ENCODE measurements around the gene GIGYF2. TPM values are rescaled to one million over a fixed set of nuclear protein-coding genes. Genes with fewer than 3 reads are reported as not detected.

The GIGYF2 gene
- total RNA-seq, 1 experiment from 2014 or later = 55.3 TPM

DNA sequence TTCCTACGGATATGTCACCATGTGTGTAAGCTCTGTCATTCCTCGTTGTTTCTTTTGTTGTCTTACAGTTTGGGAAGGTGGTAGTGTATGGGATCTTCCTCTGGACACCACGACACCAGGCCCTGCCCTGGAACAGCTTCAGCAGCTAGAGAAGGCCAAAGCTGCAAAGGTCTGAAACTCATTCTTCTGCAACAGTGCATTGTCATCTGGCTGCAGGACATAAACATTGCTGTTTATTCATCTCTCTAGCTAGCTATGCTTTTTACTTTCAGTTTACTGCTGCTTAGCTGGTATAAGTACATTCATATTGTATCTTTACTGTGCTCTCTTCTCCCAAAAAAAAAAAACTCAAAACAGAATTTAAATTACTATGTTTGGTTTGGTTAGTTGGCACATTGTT, 118.4 kb downstream of the GIGYF2 start:
- Histone ChIP-seq H3K56ac (ENCODE audit: insufficient read length, low read depth, low read length) (no peak overlapping the region), H3K23ac (ENCODE audit: insufficient read length, low read depth, low read length) (no peak overlapping the region), H2AK5ac (ENCODE audit: insufficient read length, low read length) (no peak overlapping the region), H3K79me1 (ENCODE audit: insufficient read depth, low read depth, low read length, poor library complexity, severe bottlenecking) (no peaks in the 10 kb centered on the region), H3K14ac (ENCODE audit: insufficient read depth, low read length) (no peak overlapping the region), H4K20me1 (ENCODE audit: control insufficient read depth, insufficient read depth, insufficient read length) (no peaks in the 10 kb centered on the region), H2AFZ (ENCODE audit: low read length) (no peak overlapping the region), H2BK120ac (ENCODE audit: low read depth, low read length, poor library complexity, severe bottlenecking) (no peak overlapping the region), H3K9me3 (ENCODE audit: control insufficient read depth, low read depth, low read length) (no peaks in the 10 kb centered on the region), H3T11ph (ENCODE audit: low read length) (no peak overlapping the region), H3K23me2 (ENCODE audit: insufficient read length, low read depth, low read length, poor library complexity, severe bottlenecking) (no peaks in the 10 kb centered on the region), H3K27me3 (ENCODE audit: insufficient read depth, low read length) (no peaks in the 10 kb centered on the region), H3K18ac (ENCODE audit: insufficient read length, low read depth, low read length) (no peak overlapping the region), H2BK20ac (ENCODE audit: low read depth, low read length, poor library complexity, severe bottlenecking) (no peak overlapping the region), H3K9ac (ENCODE audit: extremely low read depth, insufficient read length, low read length) (no peak overlapping the region), H3K79me2 (ENCODE audit: insufficient read depth, low read length) (no peaks in the 10 kb centered on the region), H4K5ac (ENCODE audit: insufficient read length, low read depth, low read length) (no peak overlapping the region), H2BK15ac (ENCODE audit: low read depth, low read length) (no peak overlapping the region), H2BK12ac (ENCODE audit: insufficient read length, low read depth, low read length) (no peak overlapping the region), H4K8ac (replicated peaks; ENCODE audit: insufficient read length, low read depth, low read length) (no peak overlapping the region), H4K91ac (ENCODE audit: insufficient read length, low read depth, low read length) (no peak overlapping the region), H3K4me2 (ENCODE audit: insufficient read depth, insufficient read length, low read length) (no peak overlapping the region), H3K27ac (ENCODE audit: insufficient read length, low read depth, low read length) (no peak overlapping the region), H3K4ac (ENCODE audit: low read depth, low read length) (no peak overlapping the region), H3K4me1 (ENCODE audit: insufficient read depth, low read length) (no peaks in the 10 kb centered on the region), H2BK5ac (ENCODE audit: insufficient read length, low read length) (no peak overlapping the region)
- Mint-ChIP-seq H3K27ac (no peak overlapping the region; a peak in 1 of 7 replicates), H3K36me3 (ENCODE audit: insufficient read depth in 1 of 3, low read depth in 3 of 3) (peaks cover 19 to 77% (median 73%) of the 10 kb centered on the region in 3 experiments; a peak in 6 of 7 replicates), H3K4me1 (peaks cover 12 to 18% of the 10 kb centered on the region in 2 experiments; a peak in 3 of 4 replicates), H3K9me3 (no peaks in the 10 kb centered on the region), H3K27me3 (ENCODE audit: low read depth) (no peaks in the 10 kb centered on the region; the same call in 1 of the 2 replicates), H3K4me3 (no peak overlapping the region)
- no CpG with 5 or more reads among the region's 3 CpGs for WGBS (ENCODE audit: extremely low coverage, insufficient read length, low lambda C conversion rate)
- TF ChIP-seq, protein P1, sequence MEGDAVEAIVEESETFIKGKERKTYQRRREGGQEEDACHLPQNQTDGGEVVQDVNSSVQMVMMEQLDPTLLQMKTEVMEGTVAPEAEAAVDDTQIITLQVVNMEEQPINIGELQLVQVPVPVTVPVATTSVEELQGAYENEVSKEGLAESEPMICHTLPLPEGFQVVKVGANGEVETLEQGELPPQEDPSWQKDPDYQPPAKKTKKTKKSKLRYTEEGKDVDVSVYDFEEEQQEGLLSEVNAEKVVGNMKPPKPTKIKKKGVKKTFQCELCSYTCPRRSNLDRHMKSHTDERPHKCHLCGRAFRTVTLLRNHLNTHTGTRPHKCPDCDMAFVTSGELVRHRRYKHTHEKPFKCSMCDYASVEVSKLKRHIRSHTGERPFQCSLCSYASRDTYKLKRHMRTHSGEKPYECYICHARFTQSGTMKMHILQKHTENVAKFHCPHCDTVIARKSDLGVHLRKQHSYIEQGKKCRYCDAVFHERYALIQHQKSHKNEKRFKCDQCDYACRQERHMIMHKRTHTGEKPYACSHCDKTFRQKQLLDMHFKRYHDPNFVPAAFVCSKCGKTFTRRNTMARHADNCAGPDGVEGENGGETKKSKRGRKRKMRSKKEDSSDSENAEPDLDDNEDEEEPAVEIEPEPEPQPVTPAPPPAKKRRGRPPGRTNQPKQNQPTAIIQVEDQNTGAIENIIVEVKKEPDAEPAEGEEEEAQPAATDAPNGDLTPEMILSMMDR (conservative IDR thresholded peaks at IDR 0.05) = no peak
- DNase-seq = no peak

All from H9 (cell line).